ENCODE results near the gene SEMA3D.

The SEMA3D gene

DNA sequence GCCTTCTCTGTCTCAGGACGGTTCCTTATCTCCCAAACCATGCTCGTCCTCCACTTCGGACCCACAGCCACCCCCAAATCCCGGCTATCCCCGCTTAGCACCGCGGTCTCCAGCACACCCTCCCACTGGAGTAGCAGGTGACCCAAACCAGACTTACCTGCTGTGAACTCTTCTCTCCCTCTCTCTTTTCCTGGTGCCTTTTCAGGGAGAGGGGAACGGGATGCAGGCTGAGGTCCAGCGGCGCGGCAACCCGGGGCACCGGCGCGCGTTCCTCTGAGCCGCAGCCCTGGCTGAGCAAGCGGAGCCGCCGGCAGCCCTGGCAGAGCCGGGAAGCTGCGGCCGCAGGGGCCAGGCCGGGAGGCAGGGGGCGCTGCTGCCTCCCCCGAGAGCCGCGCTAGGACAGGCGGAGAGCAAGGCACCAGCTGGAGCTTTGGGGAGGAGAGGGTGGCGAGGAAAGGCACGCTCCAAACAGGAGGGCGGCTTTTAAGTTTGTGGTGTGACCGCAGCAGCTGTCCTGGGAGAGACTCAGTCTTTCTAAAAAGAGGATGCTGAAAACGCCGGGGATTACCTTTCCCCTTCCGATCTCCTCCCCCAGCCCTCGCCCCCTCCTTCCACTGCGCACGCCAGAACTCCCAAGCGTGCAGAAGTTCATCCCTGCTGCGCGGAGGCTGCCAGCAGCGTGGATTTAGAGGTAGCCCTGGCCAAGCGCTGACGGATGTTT is at the start of gene SEMA3D:
Gene SEMA3D, minus strand, starts transcription at position 536 of the 721 bp plus-strand sequence. CDS start 65,165 bp downstream, outside the sequence.
- no peak for DNase-seq

GRCh38 chr7:85234730-85235129 is 47.9 kb upstream of the SEMA3D start:
- no peak for DNase-seq

DNA sequence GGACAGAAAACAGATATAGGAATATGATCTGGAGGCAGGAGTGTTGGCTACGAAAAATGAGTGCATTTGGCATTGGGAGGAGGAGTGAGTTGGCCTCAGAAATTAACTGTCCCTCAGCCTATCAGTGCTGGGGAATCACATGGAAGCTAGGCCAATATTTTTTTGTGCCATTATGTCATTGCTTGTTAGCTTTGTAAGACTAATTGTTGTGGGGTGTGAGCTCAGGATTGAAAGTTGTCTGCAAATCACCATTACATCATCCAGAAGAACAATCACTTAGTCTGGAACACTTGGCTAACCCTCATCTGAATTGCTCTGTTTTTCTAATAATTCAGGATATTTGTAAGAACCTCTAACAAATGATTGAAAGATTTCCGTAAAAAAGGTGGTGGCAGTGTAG is 45.2 kb upstream of the SEMA3D start:
- no peak for DNase-seq

DNA sequence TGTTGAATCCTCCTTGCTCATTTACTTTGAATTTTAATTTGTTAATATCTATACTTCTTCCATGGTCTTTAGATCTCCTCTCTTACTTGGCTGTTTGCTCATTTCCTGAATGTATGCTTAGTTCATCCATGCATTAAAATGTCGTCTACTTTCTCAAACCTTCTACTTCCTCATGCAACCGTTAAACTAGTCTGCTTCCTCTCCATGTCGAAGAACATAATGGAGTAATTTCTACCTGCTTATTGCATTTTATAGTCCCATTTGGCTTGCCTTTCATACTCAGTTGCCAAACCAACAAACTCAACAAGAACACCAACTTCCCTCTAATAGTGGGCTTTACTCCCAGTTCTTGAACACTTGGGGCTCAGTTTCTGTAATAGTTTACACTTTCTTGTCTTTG is 43.8 kb upstream of the SEMA3D start:
- DNase-seq, result no peak

DNA sequence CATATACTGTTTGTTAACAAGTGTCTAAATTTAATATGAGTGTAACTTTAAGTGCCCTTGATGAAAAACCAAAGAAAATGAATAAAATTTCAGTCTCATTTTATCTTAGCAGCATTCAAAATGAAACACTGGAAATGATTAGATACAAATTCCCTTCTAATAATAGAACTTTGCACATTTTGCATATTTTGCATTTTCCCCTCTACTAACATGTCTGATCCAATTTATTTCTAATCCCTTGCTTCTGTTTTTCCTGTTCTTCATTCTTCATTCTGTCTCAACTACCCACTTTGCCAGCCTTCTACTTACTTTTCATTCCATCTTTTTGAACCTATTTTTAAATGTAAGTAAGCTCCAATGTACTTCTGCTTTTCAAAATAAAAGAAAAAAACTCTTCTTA is 42.7 kb upstream of the SEMA3D start:
- DNase-seq, result no peak

- no peak for DNase-seq
These were observed 39.7 kb upstream of the SEMA3D start for GRCh38 chr7:85226361-85227085.

DNA sequence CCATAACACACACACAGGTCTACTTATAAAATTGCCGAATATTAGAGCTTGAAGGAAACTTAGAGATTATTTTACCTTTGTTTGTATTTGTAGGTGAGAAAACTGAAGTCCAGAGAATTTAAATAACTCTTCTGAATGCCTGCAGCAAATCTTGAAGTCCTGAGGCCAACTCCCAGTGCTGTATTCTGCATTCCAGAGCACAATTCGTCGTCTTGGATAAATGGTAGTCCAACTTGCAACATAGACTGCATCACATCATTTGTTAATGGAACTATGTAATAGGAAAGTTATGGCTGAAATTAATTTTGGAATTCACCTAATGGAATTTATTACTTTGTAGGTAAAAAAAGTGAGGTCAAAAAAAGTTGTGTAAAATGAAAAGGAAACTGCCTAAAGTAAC is 37.3 kb upstream of the SEMA3D start:
- no peak for DNase-seq

DNA sequence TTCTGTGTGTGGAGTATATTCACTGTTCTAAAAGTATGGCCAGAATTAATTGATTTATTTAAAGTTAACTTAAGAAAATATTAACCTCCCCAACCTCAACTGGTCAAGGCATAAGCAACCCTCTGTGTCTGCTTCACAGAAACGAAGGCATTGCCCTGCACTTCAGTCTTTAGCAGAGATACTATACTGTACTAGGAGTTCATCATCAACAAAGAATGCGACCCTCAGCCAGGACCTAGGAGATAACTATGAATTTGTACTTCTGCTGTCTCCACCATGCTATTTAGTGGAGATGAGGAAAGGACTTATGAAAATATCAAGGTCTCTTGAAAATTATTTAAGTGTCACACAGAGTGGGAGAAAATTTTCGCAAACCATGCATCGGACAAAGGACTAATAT is 35.7 kb upstream of the SEMA3D start:
- no peak for DNase-seq

DNA sequence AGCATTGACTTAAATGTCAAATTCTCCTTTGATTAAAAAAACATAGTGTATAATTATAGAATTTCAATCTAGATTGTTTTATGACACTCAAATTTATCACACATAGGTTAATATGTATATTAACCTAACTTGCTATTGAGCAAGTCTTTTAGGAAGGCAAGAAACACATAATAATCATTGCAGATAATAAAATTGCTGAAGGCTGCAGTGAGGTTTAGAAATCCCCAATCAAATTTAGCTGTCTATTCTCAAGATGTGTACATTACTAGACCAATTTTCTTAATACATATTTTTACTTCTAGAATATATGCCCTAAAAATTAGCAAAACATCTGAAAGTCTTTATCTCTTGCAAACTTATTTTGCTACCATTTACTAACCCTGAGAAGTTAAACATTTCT is 34.9 kb upstream of the SEMA3D start:
- no peak for DNase-seq

GRCh38 chr7:85220651-85221050 is 33.8 kb upstream of the SEMA3D start:
- DNase-seq, result no peak

- DNase-seq, result no peak
These were observed 33.2 kb upstream of the SEMA3D start for GRCh38 chr7:85220023-85220422.

DNA sequence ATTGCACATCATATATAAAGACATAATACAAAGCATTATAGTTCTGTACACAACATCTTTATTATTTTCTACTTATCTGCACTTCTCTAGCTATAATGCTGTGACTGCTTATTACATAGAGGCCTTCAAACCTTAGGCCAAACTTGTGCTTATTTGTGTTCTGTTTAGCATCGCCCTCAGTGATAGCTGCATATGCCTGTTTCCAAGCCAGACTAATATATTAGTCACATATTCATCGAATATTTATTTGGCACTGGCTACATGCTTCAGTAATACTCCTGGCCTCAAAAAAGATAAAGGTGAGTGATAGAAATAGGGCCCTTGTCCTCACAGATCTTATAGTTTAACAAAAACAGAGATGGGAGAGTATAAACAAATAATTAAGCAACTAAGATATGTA is 30.2 kb upstream of the SEMA3D start:
- DNase-seq, result no peak

DNA sequence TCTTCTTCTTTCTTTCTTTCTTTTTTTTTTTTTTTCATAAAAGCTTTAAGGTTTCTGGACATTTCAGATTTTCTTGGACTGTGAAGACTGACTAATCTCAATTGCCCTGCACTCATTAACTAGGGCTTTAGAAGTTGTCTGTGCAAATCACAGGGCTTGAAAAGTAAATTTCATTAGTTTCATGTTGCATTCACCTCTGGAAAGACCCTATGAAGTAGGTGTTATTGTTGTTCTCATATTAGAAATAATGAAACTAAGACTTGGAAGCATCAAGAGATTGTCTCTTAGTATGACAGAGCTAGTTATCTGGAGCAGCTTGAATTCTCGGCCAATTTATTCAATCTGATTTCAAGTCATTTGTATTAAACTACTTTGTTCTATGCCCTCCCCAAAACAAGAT is 28.2 kb upstream of the SEMA3D start:
- DNase-seq, result no peak

DNA sequence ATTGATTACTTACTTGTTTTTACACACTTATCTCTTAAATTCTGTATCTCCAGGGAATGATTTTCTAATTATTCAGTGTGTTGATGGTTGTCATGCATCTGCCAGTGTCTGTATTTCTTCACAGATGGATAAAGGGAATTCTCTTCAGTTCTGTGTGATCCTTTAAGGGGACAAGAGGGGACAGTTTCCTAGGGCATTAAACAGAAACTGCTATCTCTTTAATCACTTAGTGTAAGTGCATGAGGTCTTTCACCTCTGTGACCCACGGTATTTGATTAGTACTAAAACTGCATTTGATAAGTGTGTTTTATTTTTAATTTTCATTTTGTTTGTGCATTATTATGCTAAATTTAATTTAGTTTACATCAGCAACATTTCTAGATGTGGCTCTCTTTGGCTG is 26.6 kb upstream of the SEMA3D start:
- no peak for DNase-seq

- DNase-seq, result no peak
These were observed 18.9 kb upstream of the SEMA3D start for GRCh38 chr7:85205754-85206153.

- no peak for DNase-seq
These were observed 17.6 kb upstream of the SEMA3D start for GRCh38 chr7:85204496-85204895.

GRCh38 chr7:85204061-85204460 is 17.2 kb upstream of the SEMA3D start:
- DNase-seq, result no peak

GRCh38 chr7:85201209-85201608 is 14.4 kb upstream of the SEMA3D start:
- DNase-seq, result no peak

DNA sequence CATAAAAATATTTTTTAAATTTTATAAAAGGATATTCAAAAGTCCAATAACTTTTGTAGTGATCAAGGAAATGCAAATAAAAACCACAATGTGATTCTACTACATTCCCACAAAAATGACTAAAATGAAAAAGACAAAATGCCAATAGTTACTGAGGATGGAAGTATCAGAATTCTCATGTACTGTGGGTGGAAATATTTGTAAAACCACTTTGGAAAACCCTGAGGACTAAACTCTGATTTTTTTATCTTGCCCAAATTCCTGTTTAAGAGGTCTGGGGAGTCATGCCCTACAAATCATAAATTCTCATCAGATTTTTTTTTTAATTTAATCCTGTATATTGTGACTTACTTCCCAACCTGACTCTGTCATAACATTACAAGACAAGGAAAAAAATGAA is 9.8 kb upstream of the SEMA3D start:
- no peak for DNase-seq

DNA sequence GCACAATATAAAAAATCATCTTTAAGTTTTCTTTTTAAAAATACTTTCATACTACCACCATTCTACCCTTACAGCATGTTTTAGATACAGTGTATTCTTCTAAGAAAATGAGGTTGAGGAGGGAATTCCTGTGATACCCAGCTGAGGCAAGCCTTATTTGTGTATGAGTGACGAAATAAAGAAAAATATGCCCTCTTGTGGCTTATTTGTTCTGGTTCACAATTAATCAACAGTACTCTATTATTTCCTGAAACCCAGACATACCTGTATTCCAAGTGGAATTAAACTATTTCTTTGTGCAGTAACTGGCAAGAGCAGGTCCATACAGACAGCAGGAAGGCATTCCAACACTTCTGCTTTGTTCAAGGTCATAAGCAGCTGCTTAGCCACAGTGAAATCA is 4.5 kb upstream of the SEMA3D start:
- no peak for DNase-seq

DNA sequence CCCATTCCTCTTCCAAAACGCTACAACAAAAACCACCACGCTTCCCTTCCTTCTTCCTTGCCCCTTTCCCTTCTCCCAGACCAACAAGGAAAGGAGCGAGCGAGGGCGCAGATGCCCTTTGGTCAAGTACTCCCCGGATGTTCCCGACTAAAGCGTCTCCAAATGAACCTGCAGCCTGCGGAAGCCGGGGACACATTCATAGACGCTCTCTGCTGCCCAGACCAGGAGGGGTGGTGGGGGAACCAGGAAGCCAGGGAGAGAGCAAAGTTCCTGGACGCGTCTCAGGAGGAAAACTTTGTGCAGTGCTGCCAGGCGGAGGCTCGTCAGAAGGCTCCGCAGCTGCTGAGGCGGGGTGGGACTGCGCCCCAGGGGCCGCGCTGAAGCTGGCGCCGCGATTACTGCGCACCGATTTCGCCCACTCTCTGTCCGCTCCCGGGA is 754 bp downstream of the SEMA3D start:
- no peak for DNase-seq

- no peak for DNase-seq
These were observed 1.3 kb downstream of the SEMA3D start for GRCh38 chr7:85185424-85186082.

GRCh38 chr7:85184599-85185423 is 2.0 kb downstream of the SEMA3D start:
- DNase-seq, result no peak

Data from CD4-positive, alpha-beta T cell treated with Interleukin-17A for 4 hours (primary cell).